Mucosa of descending colon (tissue), 3 donors: ENCODE results near the gene RNU1-1. TPM values are rescaled to one million over a fixed set of nuclear protein-coding genes. Genes with fewer than 3 reads are reported as not detected.
"Not testable (repeated sequence)": the region's sequence is repeated elsewhere in the genome, so short reads cannot be mapped to it uniquely, and the experiment has no call there.

Source experiments
- ATAC-seq: fragments of 200-7000 bp; cut with Tn5 transposase; one replicate; pipeline ENCODE4 v1.9.1; 2020; ENCODE audit warnings: mild to moderate bottlenecking, moderate library complexity
- DNase-seq, 3 donors: peaks; one replicate each; pipeline ENCODE4 v3.0.0-alpha.2; 2020
- H3K36me3 ChIP-seq: fragments of 200-600 bp; one replicate; pipeline ENCODE4 v1.8.0; 2021; ENCODE audit warnings: low read depth, mild to moderate bottlenecking
- H3K4me1 ChIP-seq: fragments of 200-600 bp; one replicate; pipeline ENCODE4 v1.8.0; 2021; ENCODE audit warnings: low read depth, mild to moderate bottlenecking
- H3K4me3 ChIP-seq: fragments of 200-600 bp; one replicate; pipeline ENCODE4 v1.8.0; 2021; ENCODE audit warnings: mild to moderate bottlenecking
- H3K9me3 ChIP-seq: fragments of 200-600 bp; one replicate; pipeline ENCODE4 v1.8.0; 2021; ENCODE audit warnings: mild to moderate bottlenecking
- CTCF ChIP-seq: fragments of 200-600 bp; IDR thresholded peaks from one replicate; pipeline ENCODE4 v1.8.0; 2022; ENCODE audit warnings: antibody characterized with exemption, mild to moderate bottlenecking
- intact Hi-C, 2 donors: fragments of 100-400 bp; cut with DNase I in 1 of 2; cut with micrococcal nuclease in 1 of 2; formaldehyde crosslinking; loops; one replicate each; pipeline versions ENCODE4 v1.11.0 to v1.11.1; 2022; cut with DNase I, micrococcal nuclease
- total RNA-seq, 3 donors: library from RNA; stranded (reverse); fragmentation: NEBNext Ultra II Directional in 2 of 3; extraction: Animal tissue kit (Norgen Biotek cat#: 25700) in 2 of 3; gene quantifications; one replicate each; pipeline versions ENCODE4 v1.2.1 to v1.2.4, GENCODE V29; 2021 to 2023
- donor health status: DM: no; HTN: no; CAD: no; lungs with moderate emphysema.
- donor health status: DM: no; HTN: no; CAD: no.
- donor health status: DM: no; HTN: yes; CAD: no.

RNU1-1 gene
- total RNA-seq, 3 donors from 2014 or later: 2,195 to 6,222 (median 2,378) TPM

GRCh38 chr1:16484931-16485330 lies 29.2 kb downstream of the RNU1-1 start:
- ATAC-seq: no peak
- Histone ChIP-seq H3K9me3 (no peaks in the 10 kb centered on the region), H3K4me1 (no peaks in the 10 kb centered on the region), H3K36me3 (no peaks in the 10 kb centered on the region), H3K4me3 (no peak overlapping the region)
- intact Hi-C loops: no loop called here
- no peak for TF ChIP-seq CTCF
- DNase-seq: no peak

DNA sequence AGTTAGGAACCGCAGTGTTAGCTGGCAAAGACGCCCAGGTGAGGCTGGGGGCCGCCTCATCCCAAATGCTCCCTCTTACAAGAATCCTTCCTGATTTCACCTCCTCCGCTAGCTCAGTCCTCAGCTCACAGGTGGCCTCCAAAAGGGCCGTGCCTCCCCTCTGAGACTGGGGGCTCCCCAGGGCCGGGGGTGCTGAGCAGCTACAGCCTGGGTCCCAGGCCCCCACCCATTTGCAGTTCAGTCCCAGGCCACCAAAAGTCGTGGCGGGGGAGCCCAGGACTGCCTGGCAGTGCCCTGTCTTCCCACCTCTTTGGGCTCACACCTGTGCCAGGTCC lies 29.6 kb downstream of the RNU1-1 start:
- ATAC-seq (no peak), DNase-seq (no peak)
- no peaks in the 10 kb centered on the region for H3K4me1 ChIP-seq
- H3K4me3 ChIP-seq: no peak overlapping the region
- TF ChIP-seq CTCF: no peak
- intact Hi-C loops: no loop called here
- no peaks in the 10 kb centered on the region for H3K36me3 ChIP-seq
- no peaks in the 10 kb centered on the region for H3K9me3 ChIP-seq

DNA sequence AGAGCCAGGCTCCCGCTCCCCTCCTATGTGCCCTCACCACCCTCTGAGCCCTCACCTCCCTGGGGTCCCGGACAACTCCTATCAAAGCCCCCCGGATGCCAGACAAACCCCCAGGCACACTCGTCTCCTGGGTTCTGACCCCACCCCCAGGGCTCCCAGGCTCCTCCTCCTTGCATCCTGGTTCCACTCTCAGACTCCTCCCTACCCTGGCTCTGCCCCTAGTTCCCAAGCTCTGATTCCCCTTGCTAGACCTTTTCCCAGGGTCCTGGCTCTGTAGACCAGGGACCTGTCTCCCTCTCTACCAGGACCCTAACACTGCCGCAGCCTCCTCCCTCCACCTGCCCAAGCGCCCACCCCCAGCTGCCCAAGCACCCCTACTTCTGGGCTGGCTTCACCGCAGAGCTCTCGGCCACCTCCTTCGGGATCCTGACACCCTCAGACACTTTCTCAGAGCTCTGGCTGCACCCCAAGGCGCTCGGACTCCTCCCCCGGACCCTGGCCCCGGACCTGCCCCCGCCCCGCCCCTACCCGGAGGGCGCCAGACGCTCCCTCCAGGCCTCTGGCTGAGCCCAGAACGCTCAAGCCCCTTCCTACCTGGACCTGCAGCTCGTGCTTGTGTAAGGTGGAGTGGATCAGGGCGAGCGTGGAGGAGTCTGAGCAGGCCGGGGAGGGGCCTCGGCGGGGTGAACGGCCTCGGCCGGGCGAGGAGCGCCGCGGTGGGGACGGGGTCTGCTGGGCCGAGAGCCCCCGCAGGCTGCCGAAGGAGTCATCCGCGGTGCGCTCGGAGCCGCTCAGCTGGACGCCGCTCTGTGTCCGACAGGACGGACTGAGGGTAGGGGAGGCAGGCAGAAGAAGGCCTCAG lies 30.2 kb downstream of the RNU1-1 start:
- H3K36me3 ChIP-seq, ATAC-seq, H3K9me3 ChIP-seq, DNase-seq, H3K4me3 ChIP-seq, H3K4me1 ChIP-seq, intact Hi-C loops: not testable (repeated sequence)

DNA sequence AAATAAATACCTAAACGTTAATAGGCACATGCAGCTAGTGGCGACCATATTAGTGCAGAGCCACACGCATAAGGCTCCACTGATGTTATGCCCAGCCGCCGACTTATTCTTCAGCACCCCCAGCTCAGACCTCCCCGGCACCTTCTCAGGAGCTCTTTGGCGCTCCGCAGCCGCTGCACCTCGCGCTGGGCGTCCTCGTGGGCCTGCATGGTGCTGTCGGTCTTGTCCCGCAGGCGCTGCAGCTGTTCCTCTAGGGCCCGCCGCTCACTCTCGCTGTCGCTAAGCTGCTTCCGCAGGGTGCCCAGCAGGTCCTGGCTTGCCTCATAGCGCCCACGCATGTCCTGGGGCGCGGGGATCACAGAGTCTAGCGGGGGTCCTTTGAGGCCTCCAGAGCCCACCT lies 30.9 kb downstream of the RNU1-1 start:
- intact Hi-C loops: not testable (repeated sequence)

DNA sequence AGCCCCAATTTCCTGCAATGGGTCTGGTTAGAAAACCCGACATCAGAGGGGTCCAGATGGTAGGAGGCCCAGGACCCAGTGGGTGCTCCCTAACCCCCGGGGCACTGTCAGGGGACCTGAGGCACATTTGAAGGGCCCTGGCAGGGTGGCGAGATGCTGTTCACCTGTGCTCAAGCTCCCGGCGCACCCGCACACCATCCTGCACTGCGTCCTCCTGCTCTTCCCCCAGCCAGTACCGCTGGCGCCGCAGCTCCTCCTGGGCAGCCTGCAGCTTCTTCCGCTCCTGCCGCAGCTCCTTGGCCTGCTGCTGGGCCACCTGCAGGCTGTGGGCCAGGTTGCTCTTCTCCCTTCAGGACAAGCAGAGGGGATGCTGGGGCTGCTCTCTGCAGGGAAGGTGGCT lies 36.0 kb downstream of the RNU1-1 start:
- ATAC-seq: no peak

More for the DNA sequence above, 30.9 kb downstream of the RNU1-1 start:
- not testable (repeated sequence) for H3K36me3 ChIP-seq, H3K4me1 ChIP-seq, DNase-seq, H3K4me3 ChIP-seq, H3K9me3 ChIP-seq, ATAC-seq

GRCh38 chr1:16475771-16476770 lies 38.0 kb downstream of the RNU1-1 start:
- DNase-seq, H3K9me3 ChIP-seq, H3K4me3 ChIP-seq, H3K4me1 ChIP-seq, H3K36me3 ChIP-seq, intact Hi-C loops: not testable (repeated sequence)
- peak; percentile 31 for ATAC-seq

More for the DNA sequence above, 36.0 kb downstream of the RNU1-1 start:
- H3K4me3 ChIP-seq: no peak overlapping the region
- TF ChIP-seq CTCF: no peak
- no peaks in the 10 kb centered on the region for H3K4me1 ChIP-seq
- intact Hi-C loops: no loop called here
- peaks cover under 1% of the 10 kb centered on the region for H3K36me3 ChIP-seq
- H3K9me3 ChIP-seq: no peaks in the 10 kb centered on the region
- no peak for DNase-seq

DNA sequence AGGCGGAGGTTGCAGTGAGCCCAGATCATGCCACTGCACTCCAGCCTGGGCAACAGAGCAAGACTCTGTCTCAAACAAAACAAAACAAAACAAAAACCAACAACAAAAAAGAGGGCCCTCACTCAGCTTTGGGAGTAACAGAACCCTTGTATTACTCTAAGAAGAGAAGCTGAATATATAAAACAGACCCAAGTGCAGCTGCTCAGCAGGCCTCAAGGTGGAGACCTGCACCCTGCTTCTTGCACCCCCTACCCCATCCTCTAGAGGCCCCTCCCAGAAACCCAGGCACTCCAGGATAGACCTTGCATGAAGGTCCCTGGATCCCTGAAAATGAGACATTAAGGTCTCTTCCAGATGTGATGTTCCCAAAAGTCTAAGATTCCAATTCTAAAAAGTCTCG lies 39.2 kb downstream of the RNU1-1 start:
- not testable (repeated sequence) for H3K36me3 ChIP-seq

More for the DNA sequence above, 39.2 kb downstream of the RNU1-1 start:
- H3K4me1 ChIP-seq, DNase-seq, H3K9me3 ChIP-seq, H3K4me3 ChIP-seq, ATAC-seq, intact Hi-C loops: not testable (repeated sequence)
